Measurements from ENCODE around the gene DHDDS. TPM values are rescaled to one million over a fixed set of nuclear protein-coding genes. Genes with fewer than 3 reads are reported as not detected.

DHDDS gene
- total RNA-seq, 1 donor from 2014 or later: 41.1 TPM

GRCh38 chr1:26516987-26517765, 85.1 kb downstream of the DHDDS start:
- H3K4me3 ChIP-seq: no peak overlapping the region
- no peaks in the 10 kb centered on the region for H3K36me3 ChIP-seq
- no peak overlapping the region for H3K27ac ChIP-seq
- ATAC-seq (no peak), DNase-seq (no peak)
- intact Hi-C loops (cut with DNase I): no loop called here
- TF ChIP-seq, protein P1, sequence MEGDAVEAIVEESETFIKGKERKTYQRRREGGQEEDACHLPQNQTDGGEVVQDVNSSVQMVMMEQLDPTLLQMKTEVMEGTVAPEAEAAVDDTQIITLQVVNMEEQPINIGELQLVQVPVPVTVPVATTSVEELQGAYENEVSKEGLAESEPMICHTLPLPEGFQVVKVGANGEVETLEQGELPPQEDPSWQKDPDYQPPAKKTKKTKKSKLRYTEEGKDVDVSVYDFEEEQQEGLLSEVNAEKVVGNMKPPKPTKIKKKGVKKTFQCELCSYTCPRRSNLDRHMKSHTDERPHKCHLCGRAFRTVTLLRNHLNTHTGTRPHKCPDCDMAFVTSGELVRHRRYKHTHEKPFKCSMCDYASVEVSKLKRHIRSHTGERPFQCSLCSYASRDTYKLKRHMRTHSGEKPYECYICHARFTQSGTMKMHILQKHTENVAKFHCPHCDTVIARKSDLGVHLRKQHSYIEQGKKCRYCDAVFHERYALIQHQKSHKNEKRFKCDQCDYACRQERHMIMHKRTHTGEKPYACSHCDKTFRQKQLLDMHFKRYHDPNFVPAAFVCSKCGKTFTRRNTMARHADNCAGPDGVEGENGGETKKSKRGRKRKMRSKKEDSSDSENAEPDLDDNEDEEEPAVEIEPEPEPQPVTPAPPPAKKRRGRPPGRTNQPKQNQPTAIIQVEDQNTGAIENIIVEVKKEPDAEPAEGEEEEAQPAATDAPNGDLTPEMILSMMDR (IDR thresholded peaks at IDR 0.05): no peak
- H3K9me3 ChIP-seq: no peaks in the 10 kb centered on the region
- H3K4me1 ChIP-seq: no peaks in the 10 kb centered on the region
- no peaks in the 10 kb centered on the region for H3K27me3 ChIP-seq

DNA sequence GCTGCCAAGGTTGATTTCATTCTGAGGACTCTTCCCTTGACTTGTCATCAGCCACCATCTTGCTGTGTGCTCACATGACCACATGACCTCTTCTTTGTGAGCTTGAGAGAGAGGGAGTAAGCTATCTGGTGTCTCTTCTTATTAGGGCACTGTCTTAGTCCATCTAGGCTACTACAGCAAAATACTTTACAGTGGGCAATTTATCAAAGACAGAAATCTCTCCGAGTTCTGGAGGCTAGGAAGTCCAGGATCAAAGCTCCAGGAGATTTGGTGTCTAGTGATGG, 85.6 kb downstream of the DHDDS start:
- no peaks in the 10 kb centered on the region for H3K36me3 ChIP-seq
- TF ChIP-seq, protein P1 (IDR thresholded peaks at IDR 0.05): no peak
- H3K27ac ChIP-seq: no peak overlapping the region
- H3K9me3 ChIP-seq: no peaks in the 10 kb centered on the region
- DNase-seq: no peak
- no peak overlapping the region for H3K4me3 ChIP-seq
- ATAC-seq: no peak
- intact Hi-C loops (cut with DNase I): no loop called here
- no peaks in the 10 kb centered on the region for H3K4me1 ChIP-seq
- H3K27me3 ChIP-seq: no peaks in the 10 kb centered on the region

DNA sequence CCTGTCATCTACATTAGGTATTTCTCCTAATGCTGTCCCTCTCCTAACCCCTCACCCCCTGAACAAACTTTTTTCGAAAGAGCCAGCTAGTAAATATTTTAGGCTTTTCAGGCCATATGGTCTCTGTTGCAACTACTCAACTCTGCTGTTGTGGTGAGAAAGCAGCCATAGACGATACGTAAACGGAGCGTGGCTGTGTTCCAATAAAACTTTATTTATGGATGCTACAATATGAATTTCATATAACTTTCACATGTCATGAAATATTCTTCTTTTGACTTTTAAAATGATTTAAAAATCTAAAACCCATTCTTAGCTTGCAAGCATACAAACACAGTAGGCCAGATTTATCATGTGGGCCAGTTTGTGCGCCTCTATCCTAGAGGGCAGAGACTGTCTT, 86.2 kb downstream of the DHDDS start:
- Histone ChIP-seq H3K27ac (no peak overlapping the region), H3K4me3 (no peak overlapping the region), H3K36me3 (no peaks in the 10 kb centered on the region), H3K4me1 (no peaks in the 10 kb centered on the region), H3K27me3 (no peaks in the 10 kb centered on the region), H3K9me3 (no peaks in the 10 kb centered on the region)
- no peak for DNase-seq
- TF ChIP-seq, protein P1 (IDR thresholded peaks at IDR 0.05): no peak
- ATAC-seq: no peak
- intact Hi-C loops (cut with DNase I): no loop called here

GRCh38 chr1:26520339-26520738, 88.2 kb downstream of the DHDDS start:
- ATAC-seq: no peak
- H3K27ac ChIP-seq: no peak overlapping the region
- intact Hi-C loops (cut with DNase I): no loop called here
- no peak overlapping the region for H3K4me3 ChIP-seq
- no peak for DNase-seq
- no peaks in the 10 kb centered on the region for H3K9me3 ChIP-seq
- no peaks in the 10 kb centered on the region for H3K4me1 ChIP-seq
- no peaks in the 10 kb centered on the region for H3K27me3 ChIP-seq
- no peaks in the 10 kb centered on the region for H3K36me3 ChIP-seq
- TF ChIP-seq, protein P1 (IDR thresholded peaks at IDR 0.05): no peak

Other genes starting within 250 kb of the DHDDS start
- gene CATSPER4, start 241.7 kb upstream of the DHDDS start, total RNA-seq: not detected
- gene CEP85, start 198.1 kb upstream of the DHDDS start, total RNA-seq: 10.3 TPM
- 169 TPM for gene SH3BGRL3, start 152.2 kb upstream of the DHDDS start, total RNA-seq
- 37.0 TPM for gene UBXN11, start 125.7 kb upstream of the DHDDS start, total RNA-seq
- gene CD52, start 114.4 kb upstream of the DHDDS start, total RNA-seq: 348 TPM
- 6.9 TPM for gene CRYBG2, start 78.2 kb upstream of the DHDDS start, total RNA-seq
- 1.1 TPM for gene ZNF683, start 59.6 kb upstream of the DHDDS start, total RNA-seq
- not detected for gene LIN28A, start 21.5 kb upstream of the DHDDS start, total RNA-seq
- gene HMGN2, start 40.1 kb downstream of the DHDDS start, total RNA-seq: 298 TPM
- gene RPS6KA1, start 97.4 kb downstream of the DHDDS start, total RNA-seq: 124 TPM